CD1c-positive myeloid dendritic cell (primary cell): Measurements from ENCODE around the gene CDC40.
"Not testable (repeated sequence)": the region's sequence is repeated elsewhere in the genome, so short reads cannot be mapped to it uniquely, and the experiment has no call there.

ENCODE experiments used
- DNase-seq: peaks from one replicate; pipeline ENCODE4 v3.0.0-alpha.2; 2016; ENCODE audit errors: extremely low spot score

Gene CDC40

DNA sequence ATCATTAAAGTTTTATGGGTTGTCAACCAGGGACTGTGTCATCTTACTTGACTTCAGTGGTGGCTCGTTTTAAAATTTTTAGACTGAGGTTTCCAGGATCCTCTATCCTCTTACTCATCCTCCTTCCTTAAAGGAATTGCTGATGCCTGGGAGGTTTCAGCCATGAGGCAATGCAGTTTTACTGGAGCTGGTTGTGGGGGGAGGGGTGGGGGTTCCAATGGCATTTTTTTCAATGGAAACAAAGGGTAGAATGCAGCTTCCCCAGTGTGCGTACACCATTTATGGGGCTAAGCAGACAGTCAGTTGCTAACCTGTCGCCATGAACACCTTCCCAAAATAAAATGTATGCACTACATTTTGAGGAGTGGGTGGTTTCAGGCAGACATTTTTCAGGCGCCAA, 89.9 kb downstream of the CDC40 start:
- no peak for DNase-seq

DNA sequence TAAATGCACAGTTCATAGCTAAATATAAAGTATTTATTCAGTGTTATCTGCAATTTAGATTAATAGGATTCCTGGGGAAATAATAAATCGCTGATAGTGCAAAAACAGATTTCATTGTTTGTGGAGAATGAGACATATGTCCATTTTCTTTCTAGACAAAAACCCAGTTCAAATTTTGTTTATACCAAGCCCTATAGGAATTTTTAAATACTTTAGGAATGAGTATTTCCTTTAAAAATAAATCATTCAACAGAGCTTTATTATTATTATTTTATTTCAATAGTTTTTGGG, 91.5 kb downstream of the CDC40 start:
- DNase-seq: no peak

- DNase-seq: not testable (repeated sequence)
These were observed 92.6 kb downstream of the CDC40 start for GRCh38 chr6:110272781-110273180.

GRCh38 chr6:110277100-110277665, 97.0 kb downstream of the CDC40 start:
- DNase-seq: no peak
